Testis (tissue), 2 donors: ENCODE results near the gene HOMER1.

ENCODE experiments used
- POLR2A ChIP-seq: fragments of 450-650 bp; IDR thresholded peaks from one replicate; pipeline ENCODE4 v1.6.1; 2017; ENCODE audit warnings: antibody characterized with exemption, mild to moderate bottlenecking, moderate library complexity
- TF ChIP-seq, protein P1 (sequence below), 3 experiments: fragments of 450-650 bp in 2 of 3; fragments of 200-600 bp in 1 of 3; sonication (generic) in 1 of 3; IDR thresholded peaks; one replicate each; pipeline ENCODE4 v1.5.1; 2016 to 2019; ENCODE audit warnings: antibody characterized with exemption in 3 of 3, mild to moderate bottlenecking in 2 of 3, moderate library complexity in 1 of 3

DNA sequence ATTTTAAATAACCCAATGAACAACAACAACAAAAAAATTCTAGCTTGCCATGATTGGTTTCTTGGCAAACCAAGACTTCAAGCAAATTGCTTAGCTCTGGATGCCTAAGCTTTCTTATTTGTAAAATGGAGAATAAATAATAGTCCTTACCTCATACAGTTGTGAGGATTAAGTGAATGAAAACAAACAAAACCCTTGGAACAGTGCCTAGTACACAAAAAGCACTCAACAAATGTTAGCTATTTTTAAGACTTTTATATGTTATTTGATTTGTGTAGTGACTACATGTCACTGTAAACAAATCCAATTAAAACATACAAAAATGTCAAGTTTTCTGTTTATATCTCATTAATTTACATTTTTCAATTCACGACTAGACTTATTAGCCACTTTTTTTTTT, 13.5 kb upstream of the HOMER1 start:
- TF ChIP-seq POLR2A, result no peak
- TF ChIP-seq, protein P1, sequence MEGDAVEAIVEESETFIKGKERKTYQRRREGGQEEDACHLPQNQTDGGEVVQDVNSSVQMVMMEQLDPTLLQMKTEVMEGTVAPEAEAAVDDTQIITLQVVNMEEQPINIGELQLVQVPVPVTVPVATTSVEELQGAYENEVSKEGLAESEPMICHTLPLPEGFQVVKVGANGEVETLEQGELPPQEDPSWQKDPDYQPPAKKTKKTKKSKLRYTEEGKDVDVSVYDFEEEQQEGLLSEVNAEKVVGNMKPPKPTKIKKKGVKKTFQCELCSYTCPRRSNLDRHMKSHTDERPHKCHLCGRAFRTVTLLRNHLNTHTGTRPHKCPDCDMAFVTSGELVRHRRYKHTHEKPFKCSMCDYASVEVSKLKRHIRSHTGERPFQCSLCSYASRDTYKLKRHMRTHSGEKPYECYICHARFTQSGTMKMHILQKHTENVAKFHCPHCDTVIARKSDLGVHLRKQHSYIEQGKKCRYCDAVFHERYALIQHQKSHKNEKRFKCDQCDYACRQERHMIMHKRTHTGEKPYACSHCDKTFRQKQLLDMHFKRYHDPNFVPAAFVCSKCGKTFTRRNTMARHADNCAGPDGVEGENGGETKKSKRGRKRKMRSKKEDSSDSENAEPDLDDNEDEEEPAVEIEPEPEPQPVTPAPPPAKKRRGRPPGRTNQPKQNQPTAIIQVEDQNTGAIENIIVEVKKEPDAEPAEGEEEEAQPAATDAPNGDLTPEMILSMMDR (IDR thresholded peaks at IDR 0.05), result no peak
